GM12878 (cell line): ENCODE data around the gene GNAT1.

Experiments
- CTCF ChIP-seq, 3 experiments: IDR thresholded peaks in 2 of 3; conservative IDR thresholded peaks in 1 of 3; 2 replicates each; pipeline ENCODE4 v1.5.1; 2011; ENCODE audit warnings: low read depth in 3 of 3, low read length in 3 of 3, mild to moderate bottlenecking in 3 of 3, control low read depth in 2 of 3, moderate library complexity in 2 of 3, inconsistent platforms in 1 of 3, mixed read lengths in 1 of 3; ENCODE audit not compliant: control insufficient read depth in 2 of 3, insufficient read depth in 1 of 3; ENCODE audit errors: extremely low read depth in 1 of 3
- EGR1 ChIP-seq, 2 experiments: IDR thresholded peaks; 1 replicate in 1 of 2; 2 replicates in 1 of 2; pipeline ENCODE4 v1.6.1; 2011 to 2012; ENCODE audit warnings: low read depth in 2 of 2, low read length in 2 of 2, borderline replicate concordance in 1 of 2, mild to moderate bottlenecking in 1 of 2, moderate library complexity in 1 of 2
- EZH2 ChIP-seq: IDR thresholded peaks from 2 replicates; pipeline ENCODE4 v1.6.1; 2012; ENCODE audit warnings: low read depth, mild to moderate bottlenecking, control low read depth, inconsistent platforms, low read length, borderline replicate concordance; ENCODE audit not compliant: control insufficient read depth
- KDM1A ChIP-seq: fragments of 200-600 bp; sonication (generic); IDR thresholded peaks from 2 replicates; pipeline ENCODE4 v1.6.1; 2016; ENCODE audit warnings: borderline replicate concordance
- NR2C2 ChIP-seq: IDR thresholded peaks from 2 replicates; pipeline ENCODE4 v1.6.1; 2011; ENCODE audit warnings: borderline replicate concordance, low read depth; ENCODE audit not compliant: control insufficient read depth, insufficient read length
- NRF1 ChIP-seq: conservative IDR thresholded peaks from 2 replicates; pipeline ENCODE4 v1.6.1; 2011; ENCODE audit warnings: mild to moderate bottlenecking, low read depth, low read length, improper control_type of control experiment
- POLR2A ChIP-seq: IDR thresholded peaks from 2 replicates; pipeline ENCODE4 v1.6.1; 2011; ENCODE audit warnings: low read depth, mild to moderate bottlenecking, low read length
- SRF ChIP-seq, 2 experiments: IDR thresholded peaks; 2 replicates each; pipeline ENCODE4 v1.6.1; 2011; ENCODE audit warnings: low read depth in 2 of 2, low read length in 2 of 2, mild to moderate bottlenecking in 1 of 2, moderate library complexity in 1 of 2
- TBL1XR1 ChIP-seq: IDR thresholded peaks from 2 replicates; pipeline ENCODE4 v1.6.1; 2012; ENCODE audit warnings: low read depth, low read length, improper control_type of control experiment
- ZNF207 ChIP-seq: fragments of 450-650 bp; IDR thresholded peaks from 2 replicates; pipeline ENCODE4 v1.6.1; 2014; ENCODE audit warnings: antibody characterized with exemption, mild to moderate bottlenecking, borderline replicate concordance
- ZNF274 ChIP-seq: IDR thresholded peaks from one replicate; pipeline ENCODE4 v1.8.0; 2011; ENCODE audit not compliant: insufficient read length, insufficient read depth
- ZNF384 ChIP-seq: IDR thresholded peaks from 2 replicates; pipeline ENCODE4 v1.6.1; 2012; ENCODE audit warnings: low read depth, mild to moderate bottlenecking, low read length, improper control_type of control experiment, borderline replicate concordance

DNA sequence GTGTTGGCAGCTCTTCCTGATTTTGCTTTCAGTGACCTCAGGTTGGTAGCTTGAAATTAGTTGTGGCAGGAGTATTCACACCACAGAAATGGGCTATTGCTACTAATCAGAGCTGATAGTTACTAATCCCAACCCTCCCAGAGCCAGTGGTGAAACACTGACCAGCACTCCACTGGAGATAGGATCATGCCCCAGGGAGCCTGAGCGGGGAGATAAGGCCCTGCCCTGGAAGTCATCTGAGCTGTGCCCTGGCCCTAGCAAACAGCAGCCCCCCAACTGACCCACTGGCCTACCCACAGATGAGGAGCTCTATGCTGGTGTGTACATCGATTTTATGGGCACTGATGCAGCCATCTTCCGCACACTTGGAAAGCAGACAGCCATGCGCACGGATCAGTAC is 9.4 kb upstream of the GNAT1 start:
- no peak for TF ChIP-seq TBL1XR1
- TF ChIP-seq CTCF (IDR thresholded peaks at IDR 0.05 in 2 of 3, conservative IDR thresholded peaks at IDR 0.05 in 1 of 3; ENCODE audit: control insufficient read depth in 2 of 3, extremely low read depth in 1 of 3, insufficient read depth in 1 of 3, low read depth in 3 of 3, low read length in 3 of 3): no peak
- no peak for TF ChIP-seq POLR2A
- no peak for TF ChIP-seq SRF (IDR thresholded peaks at IDR 0.05; ENCODE audit: low read depth in 2 of 2, low read length in 2 of 2)
- no peak for TF ChIP-seq ZNF274
- no peak for TF ChIP-seq KDM1A
- TF ChIP-seq EZH2: no peak
- no peak for TF ChIP-seq ZNF207
- no peak for TF ChIP-seq EGR1 (IDR thresholded peaks at IDR 0.05; ENCODE audit: borderline replicate concordance in 1 of 2, low read depth in 2 of 2, low read length in 2 of 2)
- TF ChIP-seq ZNF384: no peak
- no peak for TF ChIP-seq NR2C2
- no peak for TF ChIP-seq NRF1
